GM23338 (cell line): Measurements from ENCODE around the gene MEIS3. TPM values are rescaled to one million over a fixed set of nuclear protein-coding genes. Genes with fewer than 3 reads are reported as not detected.
A peak's percentile ranks its signal among the peaks of the same experiment; 100 is the strongest.

ENCODE experiments used
- ATAC-seq: fragments of 200-7000 bp; cut with Tn5 transposase; 3 replicates; pipeline ENCODE4 v1.9.1; 2020
- DNase-seq: peaks from one replicate; pipeline ENCODE4 v3.0.0-alpha.2; 2015; ENCODE audit warnings: low spot score
- H2AFZ ChIP-seq: fragments of 200-600 bp; sonication (generic); 2 replicates; pipeline ENCODE4 v1.8.0; 2016; ENCODE audit warnings: antibody characterized with exemption, mild to moderate bottlenecking, moderate library complexity
- H3F3A ChIP-seq: fragments of 200-600 bp; sonication (generic); replicated peaks from 2 replicates; pipeline ENCODE4 v1.8.0; 2017; ENCODE audit warnings: antibody characterized with exemption, mixed run types, low read depth
- H3K27ac ChIP-seq: fragments of 200-600 bp; sonication (generic); 2 replicates; pipeline ENCODE4 v1.6.1; 2016; ENCODE audit warnings: low read depth
- H3K27me3 ChIP-seq: fragments of 200-600 bp; sonication (generic); 2 replicates; pipeline ENCODE4 v1.8.0; 2016; ENCODE audit warnings: mild to moderate bottlenecking, mixed run types, moderate library complexity; ENCODE audit not compliant: insufficient read depth
- H3K36me3 ChIP-seq: fragments of 200-600 bp; sonication (generic); 2 replicates; pipeline ENCODE4 v1.8.0; 2016; ENCODE audit warnings: mild to moderate bottlenecking; ENCODE audit not compliant: insufficient read depth
- H3K4me1 ChIP-seq: fragments of 200-600 bp; sonication (generic); 2 replicates; pipeline ENCODE4 v1.8.0; 2016; ENCODE audit warnings: mild to moderate bottlenecking, moderate library complexity; ENCODE audit not compliant: insufficient read depth
- H3K4me2 ChIP-seq: fragments of 200-600 bp; sonication (generic); 2 replicates; pipeline ENCODE4 v1.7.1; 2017; ENCODE audit warnings: mixed run types
- H3K4me3 ChIP-seq: fragments of 200-600 bp; sonication (generic); 2 replicates; pipeline ENCODE4 v1.6.1; 2016; ENCODE audit warnings: mixed run types
- H3K79me2 ChIP-seq: fragments of 200-600 bp; sonication (generic); replicated peaks from 2 replicates; pipeline ENCODE4 v1.8.0; 2017; ENCODE audit warnings: mild to moderate bottlenecking; ENCODE audit not compliant: insufficient read depth
- H3K9me2 ChIP-seq: fragments of 200-600 bp; sonication (generic); 2 replicates; pipeline ENCODE4 v1.8.0; 2017; ENCODE audit not compliant: insufficient read depth
- H4K20me1 ChIP-seq: fragments of 200-600 bp; sonication (generic); replicated peaks from 2 replicates; pipeline ENCODE4 v1.8.0; 2017; ENCODE audit warnings: mild to moderate bottlenecking; ENCODE audit not compliant: insufficient read depth
- H3K27ac Mint-ChIP-seq: 2 replicates; pipeline ENCODE4 v1.8.0; 2020; ENCODE audit warnings: inconsistent platforms, mild to moderate bottlenecking, moderate library complexity, mixed read lengths
- H3K27me3 Mint-ChIP-seq: 3 replicates; pipeline ENCODE4 v1.8.0; 2022; ENCODE audit warnings: low read depth, mild to moderate bottlenecking, moderate library complexity, mixed read lengths, inconsistent platforms; ENCODE audit not compliant: insufficient read depth, poor library complexity
- H3K36me3 Mint-ChIP-seq: 3 replicates; pipeline ENCODE4 v1.8.0; 2021; ENCODE audit warnings: low read depth, mild to moderate bottlenecking, inconsistent platforms, moderate library complexity, mixed read lengths
- H3K4me1 Mint-ChIP-seq: 3 replicates; pipeline ENCODE4 v1.8.0; 2020; ENCODE audit warnings: mild to moderate bottlenecking, inconsistent platforms, mixed read lengths
- H3K4me3 Mint-ChIP-seq: 3 replicates; pipeline ENCODE4 v1.8.0; 2021; ENCODE audit warnings: moderate library complexity, mild to moderate bottlenecking, inconsistent platforms, mixed read lengths
- H3K9me3 Mint-ChIP-seq: 3 replicates; pipeline ENCODE4 v1.8.0; 2020; ENCODE audit warnings: moderate library complexity, mild to moderate bottlenecking, inconsistent platforms, mixed read lengths
- CREB1 ChIP-seq: fragments of 250-450 bp; sonication (Bioruptor Pico); IDR thresholded peaks from 2 replicates; pipeline ENCODE4 v1.5.0; 2020; ENCODE audit warnings: low read depth, mild to moderate bottlenecking, moderate library complexity
- EZH2 ChIP-seq: fragments of 200-600 bp; sonication (generic); IDR thresholded peaks from one replicate; pipeline ENCODE4 v1.8.0; 2017; ENCODE audit warnings: antibody characterized with exemption, mild to moderate bottlenecking, low read depth; ENCODE audit not compliant: unreplicated experiment
- EZH2phosphoT487 ChIP-seq: fragments of 200-600 bp; sonication (generic); IDR thresholded peaks from one replicate; pipeline ENCODE4 v1.8.1; 2018; ENCODE audit warnings: antibody characterized with exemption; ENCODE audit not compliant: unreplicated experiment
- JUNB ChIP-seq: IDR thresholded peaks from one replicate; pipeline ENCODE4 v1.6.1; 2016; ENCODE audit warnings: antibody characterized with exemption; ENCODE audit not compliant: unreplicated experiment
- NANOG ChIP-seq: IDR thresholded peaks from 2 replicates; pipeline ENCODE4 v1.6.1; 2016; ENCODE audit warnings: antibody characterized with exemption, borderline replicate concordance
- STAT1 ChIP-seq: IDR thresholded peaks from one replicate; pipeline ENCODE4 v1.6.1; 2016; ENCODE audit warnings: antibody characterized with exemption; ENCODE audit not compliant: unreplicated experiment
- ZNF331 ChIP-seq: fragments of 250-450 bp; sonication (Bioruptor Pico); IDR thresholded peaks from 2 replicates; pipeline ENCODE4 v1.5.0; 2020; ENCODE audit warnings: low read depth, mild to moderate bottlenecking, moderate library complexity
- polyA plus RNA-seq: library from polyadenylated mRNA; unstranded; fragments of >200 nt; fragmentation: Nextera tagmentation; extraction: Ambion mirVana; gene quantifications from 2 replicates; pipeline ENCODE4 v1.2.1, GENCODE V29; 2016
- total RNA-seq: library from RNA; depleted of rRNA; stranded (reverse); fragments of >200 nt; shearing (Covaris generic); gene quantifications from 2 replicates; pipeline ENCODE4 v1.2.3, GENCODE V29; 2014
- TF ChIP-seq, protein P1 (sequence below): fragments of 250-450 bp; sonication (Bioruptor Pico); IDR thresholded peaks from 2 replicates; pipeline ENCODE4 v1.5.0; 2020; ENCODE audit warnings: mild to moderate bottlenecking, moderate library complexity
- TF ChIP-seq, protein P2 (sequence below): IDR thresholded peaks from 2 replicates; pipeline ENCODE4 v1.6.1; 2016; ENCODE audit warnings: antibody characterized with exemption

Gene MEIS3
- total and polyA plus RNA-seq, 2 experiments from 2014 or later, result 20.6 to 33.7 TPM

DNA sequence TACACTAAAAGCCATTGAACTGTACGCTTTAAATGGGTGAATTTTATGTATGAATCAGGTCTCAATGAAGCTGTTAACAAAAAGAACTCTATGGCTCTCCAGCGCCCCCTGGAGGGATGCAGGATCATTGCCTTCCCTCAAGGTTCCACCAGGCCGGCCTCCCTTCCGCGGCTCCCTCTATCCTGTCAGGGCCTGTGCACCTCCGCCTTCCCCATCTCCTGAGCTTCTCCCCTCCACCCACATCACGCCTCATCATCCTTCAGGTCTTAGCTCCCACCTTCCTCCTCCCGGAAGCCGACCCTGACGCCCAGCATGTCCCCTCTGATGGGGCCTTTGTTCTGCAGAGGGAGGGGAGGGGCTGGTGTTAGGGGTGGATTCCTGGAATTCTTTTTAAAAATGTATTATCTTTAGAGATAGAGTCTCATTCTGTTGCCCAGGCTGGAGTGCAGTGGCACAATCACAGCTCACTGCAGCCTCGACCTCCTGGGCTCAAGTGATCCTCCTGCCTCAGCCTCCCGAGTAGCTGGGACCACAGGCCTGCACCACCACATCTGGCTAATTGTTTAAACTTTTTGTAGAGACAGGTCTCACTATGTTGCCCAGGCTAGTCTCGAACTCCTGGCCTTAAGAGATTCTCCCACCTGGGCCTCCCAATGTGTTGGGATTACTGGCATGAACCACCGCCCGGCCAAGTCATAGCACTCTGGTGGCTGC lies 27.7 kb downstream of the MEIS3 start (continued):
- TF ChIP-seq, protein P1, sequence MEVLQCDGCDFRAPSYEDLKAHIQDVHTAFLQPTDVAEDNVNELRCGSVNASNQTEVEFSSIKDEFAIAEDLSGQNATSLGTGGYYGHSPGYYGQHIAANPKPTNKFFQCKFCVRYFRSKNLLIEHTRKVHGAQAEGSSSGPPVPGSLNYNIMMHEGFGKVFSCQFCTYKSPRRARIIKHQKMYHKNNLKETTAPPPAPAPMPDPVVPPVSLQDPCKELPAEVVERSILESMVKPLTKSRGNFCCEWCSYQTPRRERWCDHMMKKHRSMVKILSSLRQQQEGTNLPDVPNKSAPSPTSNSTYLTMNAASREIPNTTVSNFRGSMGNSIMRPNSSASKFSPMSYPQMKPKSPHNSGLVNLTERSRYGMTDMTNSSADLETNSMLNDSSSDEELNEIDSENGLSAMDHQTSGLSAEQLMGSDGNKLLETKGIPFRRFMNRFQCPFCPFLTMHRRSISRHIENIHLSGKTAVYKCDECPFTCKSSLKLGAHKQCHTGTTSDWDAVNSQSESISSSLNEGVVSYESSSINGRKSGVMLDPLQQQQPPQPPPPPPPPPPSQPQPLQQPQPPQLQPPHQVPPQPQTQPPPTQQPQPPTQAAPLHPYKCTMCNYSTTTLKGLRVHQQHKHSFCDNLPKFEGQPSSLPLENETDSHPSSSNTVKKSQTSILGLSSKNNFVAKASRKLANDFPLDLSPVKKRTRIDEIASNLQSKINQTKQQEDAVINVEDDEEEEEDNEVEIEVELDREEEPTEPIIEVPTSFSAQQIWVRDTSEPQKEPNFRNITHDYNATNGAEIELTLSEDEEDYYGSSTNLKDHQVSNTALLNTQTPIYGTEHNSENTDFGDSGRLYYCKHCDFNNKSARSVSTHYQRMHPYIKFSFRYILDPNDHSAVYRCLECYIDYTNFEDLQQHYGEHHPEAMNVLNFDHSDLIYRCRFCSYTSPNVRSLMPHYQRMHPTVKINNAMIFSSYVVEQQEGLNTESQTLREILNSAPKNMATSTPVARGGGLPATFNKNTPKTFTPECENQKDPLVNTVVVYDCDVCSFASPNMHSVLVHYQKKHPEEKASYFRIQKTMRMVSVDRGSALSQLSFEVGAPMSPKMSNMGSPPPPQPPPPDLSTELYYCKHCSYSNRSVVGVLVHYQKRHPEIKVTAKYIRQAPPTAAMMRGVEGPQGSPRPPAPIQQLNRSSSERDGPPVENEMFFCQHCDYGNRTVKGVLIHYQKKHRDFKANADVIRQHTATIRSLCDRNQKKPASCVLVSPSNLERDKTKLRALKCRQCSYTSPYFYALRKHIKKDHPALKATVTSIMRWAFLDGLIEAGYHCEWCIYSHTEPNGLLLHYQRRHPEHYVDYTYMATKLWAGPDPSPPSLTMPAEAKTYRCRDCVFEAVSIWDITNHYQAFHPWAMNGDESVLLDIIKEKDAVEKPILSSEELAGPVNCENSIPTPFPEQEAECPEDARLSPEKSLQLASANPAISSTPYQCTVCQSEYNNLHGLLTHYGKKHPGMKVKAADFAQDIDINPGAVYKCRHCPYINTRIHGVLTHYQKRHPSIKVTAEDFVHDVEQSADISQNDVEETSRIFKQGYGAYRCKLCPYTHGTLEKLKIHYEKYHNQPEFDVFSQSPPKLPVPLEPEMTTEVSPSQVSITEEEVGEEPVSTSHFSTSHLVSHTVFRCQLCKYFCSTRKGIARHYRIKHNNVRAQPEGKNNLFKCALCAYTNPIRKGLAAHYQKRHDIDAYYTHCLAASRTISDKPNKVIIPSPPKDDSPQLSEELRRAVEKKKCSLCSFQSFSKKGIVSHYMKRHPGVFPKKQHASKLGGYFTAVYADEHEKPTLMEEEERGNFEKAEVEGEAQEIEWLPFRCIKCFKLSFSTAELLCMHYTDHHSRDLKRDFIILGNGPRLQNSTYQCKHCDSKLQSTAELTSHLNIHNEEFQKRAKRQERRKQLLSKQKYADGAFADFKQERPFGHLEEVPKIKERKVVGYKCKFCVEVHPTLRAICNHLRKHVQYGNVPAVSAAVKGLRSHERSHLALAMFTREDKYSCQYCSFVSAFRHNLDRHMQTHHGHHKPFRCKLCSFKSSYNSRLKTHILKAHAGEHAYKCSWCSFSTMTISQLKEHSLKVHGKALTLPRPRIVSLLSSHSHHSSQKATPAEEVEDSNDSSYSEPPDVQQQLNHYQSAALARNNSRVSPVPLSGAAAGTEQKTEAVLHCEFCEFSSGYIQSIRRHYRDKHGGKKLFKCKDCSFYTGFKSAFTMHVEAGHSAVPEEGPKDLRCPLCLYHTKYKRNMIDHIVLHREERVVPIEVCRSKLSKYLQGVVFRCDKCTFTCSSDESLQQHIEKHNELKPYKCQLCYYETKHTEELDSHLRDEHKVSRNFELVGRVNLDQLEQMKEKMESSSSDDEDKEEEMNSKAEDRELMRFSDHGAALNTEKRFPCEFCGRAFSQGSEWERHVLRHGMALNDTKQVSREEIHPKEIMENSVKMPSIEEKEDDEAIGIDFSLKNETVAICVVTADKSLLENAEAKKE (CRISPR knock-in tag), result no peak; the same call in 1 of the 2 replicates
- TF ChIP-seq NANOG, result peak; percentile 27; the same call in 1 of the 2 replicates
- no peak for TF ChIP-seq JUNB
- no peak for TF ChIP-seq ZNF331 (CRISPR knock-in tag)

DNA sequence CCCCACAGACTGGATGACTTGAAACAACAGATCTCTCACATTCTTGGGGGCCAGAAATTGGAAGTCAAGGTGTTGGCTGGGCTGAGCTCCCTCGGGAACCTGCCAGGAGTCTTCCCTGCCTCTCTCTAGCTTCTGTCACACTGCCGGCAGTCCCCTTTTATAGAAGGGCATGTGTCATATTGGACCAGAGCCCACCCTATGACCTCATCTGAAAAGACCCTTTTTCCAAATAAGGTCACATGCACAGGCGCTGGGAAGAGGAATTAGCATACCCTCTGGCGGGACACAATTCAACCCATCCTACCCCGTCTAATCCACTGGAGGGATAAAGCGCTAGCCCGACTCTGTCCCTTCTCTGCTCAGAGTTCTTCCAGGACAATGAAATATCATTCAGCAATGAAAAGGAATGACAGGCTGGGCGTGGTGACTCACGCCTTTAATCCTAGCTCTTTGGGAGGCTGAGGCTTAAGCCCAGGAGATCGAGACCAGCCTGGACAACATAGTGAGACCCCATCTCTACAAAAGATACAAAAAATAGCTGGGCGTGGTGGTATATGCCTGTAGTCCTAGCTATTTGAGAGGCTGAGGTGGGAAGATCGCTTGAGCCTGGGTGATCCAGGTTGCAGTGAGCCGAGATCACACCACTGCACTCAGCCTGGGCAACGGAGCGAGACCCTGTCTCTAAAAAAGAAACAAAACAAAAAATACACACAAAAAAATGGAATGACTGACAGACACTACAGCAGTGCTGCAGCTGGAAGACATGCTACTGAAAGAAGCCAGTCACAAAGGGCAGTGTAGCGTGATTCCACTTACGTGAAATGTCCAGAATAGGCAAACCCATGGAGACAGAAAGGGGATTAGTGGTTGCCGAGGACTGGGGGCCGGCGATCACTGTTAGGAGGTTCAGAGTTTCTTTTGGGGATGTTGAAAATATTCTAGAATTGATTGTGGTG lies 28.5 kb downstream of the MEIS3 start:
- Histone ChIP-seq H3K9me2 (no peaks in the 10 kb centered on the region), H3K27me3 (no peaks in the 10 kb centered on the region), H3K4me1 (peaks cover 6% of the 10 kb centered on the region; the same call in 1 of the 2 replicates), H3K36me3 (no peaks in the 10 kb centered on the region), H4K20me1 (no peaks in the 10 kb centered on the region), H2AFZ (no peak overlapping the region), H3K4me2 (no peak overlapping the region), H3K27ac (peak overlapping the region; percentile 86), H3K79me2 (no peaks in the 10 kb centered on the region), H3K4me3 (no peak overlapping the region), H3F3A (peaks cover 11% of the 10 kb centered on the region; the same call in 1 of the 2 replicates)
- Mint-ChIP-seq H3K27ac (peak overlapping the region; percentile 73), H3K9me3 (peaks cover 34% of the 10 kb centered on the region), H3K4me1 (peaks cover 21% of the 10 kb centered on the region), H3K4me3 (no peak overlapping the region; the same call in 2 of the 3 replicates), H3K36me3 (peaks cover 31% of the 10 kb centered on the region), H3K27me3 (peaks cover 31% of the 10 kb centered on the region)
- DNase-seq, result peak; percentile 37
- ATAC-seq, result peak; percentile 7; the same call in 2 of the 3 replicates
- TF ChIP-seq EZH2 (no peak), STAT1 (no peak), NANOG (no peak), EZH2phosphoT487 (no peak), CREB1 (CRISPR knock-in tag) (no peak)
- TF ChIP-seq, protein P2, sequence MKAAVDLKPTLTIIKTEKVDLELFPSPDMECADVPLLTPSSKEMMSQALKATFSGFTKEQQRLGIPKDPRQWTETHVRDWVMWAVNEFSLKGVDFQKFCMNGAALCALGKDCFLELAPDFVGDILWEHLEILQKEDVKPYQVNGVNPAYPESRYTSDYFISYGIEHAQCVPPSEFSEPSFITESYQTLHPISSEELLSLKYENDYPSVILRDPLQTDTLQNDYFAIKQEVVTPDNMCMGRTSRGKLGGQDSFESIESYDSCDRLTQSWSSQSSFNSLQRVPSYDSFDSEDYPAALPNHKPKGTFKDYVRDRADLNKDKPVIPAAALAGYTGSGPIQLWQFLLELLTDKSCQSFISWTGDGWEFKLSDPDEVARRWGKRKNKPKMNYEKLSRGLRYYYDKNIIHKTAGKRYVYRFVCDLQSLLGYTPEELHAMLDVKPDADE, result no peak
